ENCODE results near the gene TEX22. TPM values are rescaled to one million over a fixed set of nuclear protein-coding genes. Genes with fewer than 3 reads are reported as not detected.

Gene TEX22
- total RNA-seq, 1 donor from 2014 or later = 4.8 TPM

DNA sequence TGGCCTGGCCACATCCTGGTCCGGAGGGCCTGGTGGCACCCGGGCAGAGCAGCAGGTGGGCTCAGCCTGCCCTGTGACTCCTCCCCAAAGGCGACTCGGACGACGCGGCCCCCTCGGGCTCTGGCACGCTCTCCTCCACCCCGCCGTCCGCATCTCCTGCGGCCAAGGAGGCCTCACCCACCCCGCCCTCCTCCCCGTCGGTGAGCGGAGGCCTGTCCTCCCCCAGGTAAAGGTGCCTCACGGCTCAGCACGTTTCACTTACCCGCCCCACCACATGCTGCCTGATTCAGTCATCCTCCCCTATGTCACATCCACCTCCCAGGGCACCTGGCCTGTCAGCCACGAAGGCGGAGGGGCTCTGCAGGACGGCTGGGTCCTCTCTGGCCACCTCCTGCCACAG lies 6.8 kb upstream of the TEX22 start:
- TF ChIP-seq, protein P1, sequence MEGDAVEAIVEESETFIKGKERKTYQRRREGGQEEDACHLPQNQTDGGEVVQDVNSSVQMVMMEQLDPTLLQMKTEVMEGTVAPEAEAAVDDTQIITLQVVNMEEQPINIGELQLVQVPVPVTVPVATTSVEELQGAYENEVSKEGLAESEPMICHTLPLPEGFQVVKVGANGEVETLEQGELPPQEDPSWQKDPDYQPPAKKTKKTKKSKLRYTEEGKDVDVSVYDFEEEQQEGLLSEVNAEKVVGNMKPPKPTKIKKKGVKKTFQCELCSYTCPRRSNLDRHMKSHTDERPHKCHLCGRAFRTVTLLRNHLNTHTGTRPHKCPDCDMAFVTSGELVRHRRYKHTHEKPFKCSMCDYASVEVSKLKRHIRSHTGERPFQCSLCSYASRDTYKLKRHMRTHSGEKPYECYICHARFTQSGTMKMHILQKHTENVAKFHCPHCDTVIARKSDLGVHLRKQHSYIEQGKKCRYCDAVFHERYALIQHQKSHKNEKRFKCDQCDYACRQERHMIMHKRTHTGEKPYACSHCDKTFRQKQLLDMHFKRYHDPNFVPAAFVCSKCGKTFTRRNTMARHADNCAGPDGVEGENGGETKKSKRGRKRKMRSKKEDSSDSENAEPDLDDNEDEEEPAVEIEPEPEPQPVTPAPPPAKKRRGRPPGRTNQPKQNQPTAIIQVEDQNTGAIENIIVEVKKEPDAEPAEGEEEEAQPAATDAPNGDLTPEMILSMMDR (IDR thresholded peaks at IDR 0.05; ENCODE audit: unreplicated experiment) = no peak
- Mint-ChIP-seq H3K27me3 (ENCODE audit: low read depth) (no peaks in the 10 kb centered on the region), H3K9me3 (no peaks in the 10 kb centered on the region), H3K4me1 (no peaks in the 10 kb centered on the region), H3K27ac (no peak overlapping the region), H3K4me3 (no peak overlapping the region), H3K36me3 (peaks cover 4% of the 10 kb centered on the region)
- DNase-seq (ENCODE audit: low spot score in 2 of 2, unreplicated experiment in 2 of 2) = no peak

DNA sequence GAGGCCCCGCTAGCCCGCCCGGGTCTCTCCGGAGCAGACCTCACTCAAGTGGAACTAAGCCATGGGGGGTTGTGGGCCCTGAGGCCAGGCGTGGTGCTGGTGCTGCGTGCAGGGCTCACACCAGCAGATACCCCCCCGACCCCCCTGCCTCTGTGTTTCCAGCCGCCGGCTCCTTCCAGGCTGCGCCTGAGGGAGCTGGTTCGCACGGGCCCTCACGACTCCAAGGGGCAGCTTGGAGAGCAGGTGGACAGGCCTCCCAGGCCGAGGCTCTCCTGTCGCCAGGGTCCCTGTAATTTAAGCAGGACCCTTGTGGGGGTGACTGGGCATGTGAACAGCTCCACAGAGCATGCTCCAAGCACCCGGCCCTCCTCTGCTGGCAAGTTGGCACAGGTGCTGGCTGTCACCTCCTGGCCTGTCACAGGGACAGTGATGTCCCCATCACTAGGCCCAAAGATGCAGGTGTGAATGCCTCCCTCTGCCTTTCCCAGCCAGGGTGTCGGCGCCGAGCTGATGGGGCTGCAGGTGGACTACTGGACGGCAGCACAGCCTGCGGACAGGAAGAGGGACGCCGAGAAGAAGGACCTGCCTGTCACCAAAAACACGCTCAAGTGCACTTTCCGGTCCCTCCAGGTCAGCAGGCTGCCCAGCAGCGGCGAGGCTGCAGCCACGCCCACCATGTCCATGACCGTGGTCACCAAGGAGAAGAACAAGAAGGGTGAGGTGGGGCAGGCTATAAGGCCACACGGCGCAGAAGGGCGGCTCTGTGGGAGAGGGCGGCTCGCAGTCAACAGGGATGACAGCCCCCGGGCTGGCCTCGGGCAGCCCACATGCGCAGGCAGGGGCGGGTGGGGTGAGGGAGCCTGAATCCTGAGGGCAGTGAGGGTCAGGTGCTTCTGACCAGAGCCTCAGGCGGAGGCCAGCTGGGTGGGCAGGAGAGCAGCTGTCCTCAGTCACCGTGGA lies 5.9 kb upstream of the TEX22 start:
- Mint-ChIP-seq H3K9me3 (no peaks in the 10 kb centered on the region), H3K36me3 (peaks cover 4% of the 10 kb centered on the region), H3K27me3 (ENCODE audit: low read depth) (no peaks in the 10 kb centered on the region), H3K27ac (no peak overlapping the region), H3K4me3 (no peak overlapping the region), H3K4me1 (no peaks in the 10 kb centered on the region)
- TF ChIP-seq, protein P1 (IDR thresholded peaks at IDR 0.05; ENCODE audit: unreplicated experiment) = no peak
- no peak for DNase-seq (ENCODE audit: low spot score in 2 of 2, unreplicated experiment in 2 of 2)

DNA sequence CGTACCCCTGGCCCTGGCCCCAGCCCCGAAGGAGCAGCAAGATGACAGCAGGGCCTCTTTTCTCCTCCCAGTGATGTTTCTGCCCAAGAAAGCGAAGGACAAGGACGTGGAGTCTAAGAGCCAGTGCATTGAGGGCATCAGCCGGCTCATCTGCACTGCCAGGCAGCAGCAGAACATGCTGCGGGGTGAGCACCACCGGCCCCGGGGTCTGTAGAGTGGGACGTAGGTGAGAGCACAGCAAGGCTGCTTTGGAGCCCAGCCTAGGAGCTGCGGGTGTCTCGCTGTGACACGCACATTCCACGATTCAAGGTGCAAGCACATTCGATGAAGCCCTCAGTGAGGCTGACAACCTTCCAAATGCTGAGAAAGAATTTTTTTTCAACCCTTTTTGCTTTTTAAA lies 5.2 kb upstream of the TEX22 start:
- no peaks in the 10 kb centered on the region for H3K27me3 Mint-ChIP-seq (ENCODE audit: low read depth)
- no peak overlapping the region for H3K4me3 Mint-ChIP-seq
- TF ChIP-seq, protein P1 (IDR thresholded peaks at IDR 0.05; ENCODE audit: unreplicated experiment) = no peak
- no peak for DNase-seq (ENCODE audit: low spot score in 2 of 2, unreplicated experiment in 2 of 2)
- peaks cover 3% of the 10 kb centered on the region for H3K4me1 Mint-ChIP-seq
- H3K36me3 Mint-ChIP-seq = peaks cover 4% of the 10 kb centered on the region
- no peak overlapping the region for H3K27ac Mint-ChIP-seq
- H3K9me3 Mint-ChIP-seq = no peaks in the 10 kb centered on the region

DNA sequence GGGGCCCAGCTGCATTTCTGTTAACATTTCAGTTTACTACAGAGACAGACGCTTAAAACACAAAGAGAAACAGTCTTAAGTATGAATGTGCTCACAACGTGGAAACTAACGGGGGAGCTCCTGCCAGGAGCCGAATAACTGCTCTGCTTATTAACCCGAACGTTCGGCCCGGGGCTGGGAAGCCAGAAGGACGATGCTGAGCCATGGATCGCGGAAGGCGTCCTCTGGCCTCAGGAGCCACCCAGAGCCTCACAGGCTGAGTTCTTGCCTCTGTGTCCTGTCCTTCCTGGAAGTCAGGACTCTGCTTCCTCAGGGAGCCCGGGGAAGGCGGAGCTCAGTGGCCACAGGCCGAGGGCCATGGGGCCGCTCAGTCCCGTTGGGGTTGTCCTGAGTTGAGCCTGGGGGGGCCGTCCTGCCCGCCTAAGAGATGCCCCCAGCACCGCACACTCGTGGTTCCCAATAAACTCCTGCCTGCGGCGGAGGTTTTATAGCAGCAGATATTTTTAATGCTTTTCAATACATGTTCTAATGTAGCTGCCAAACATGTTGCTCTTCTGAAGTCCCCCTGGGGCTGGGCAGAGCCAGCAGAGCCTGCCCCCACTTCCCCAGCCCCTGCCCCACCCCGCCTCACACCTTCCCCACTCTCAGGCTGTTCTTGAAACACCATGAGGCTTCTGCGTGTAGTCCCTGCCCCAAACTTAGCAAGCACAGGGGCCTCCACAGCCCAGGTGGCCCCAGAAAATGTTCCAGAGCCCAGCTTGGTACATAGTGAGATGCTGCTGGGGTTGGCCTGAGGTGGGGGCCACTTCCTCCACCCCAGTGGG lies 3.4 kb upstream of the TEX22 start:
- H3K36me3 Mint-ChIP-seq = peaks cover 10% of the 10 kb centered on the region
- no peak overlapping the region for H3K27ac Mint-ChIP-seq
- TF ChIP-seq, protein P1 (IDR thresholded peaks at IDR 0.05; ENCODE audit: unreplicated experiment) = no peak
- H3K4me3 Mint-ChIP-seq = no peak overlapping the region
- no peak for DNase-seq (ENCODE audit: low spot score in 2 of 2, unreplicated experiment in 2 of 2)
- peaks cover 6% of the 10 kb centered on the region for H3K4me1 Mint-ChIP-seq
- no peaks in the 10 kb centered on the region for H3K27me3 Mint-ChIP-seq (ENCODE audit: low read depth)
- no peaks in the 10 kb centered on the region for H3K9me3 Mint-ChIP-seq

DNA sequence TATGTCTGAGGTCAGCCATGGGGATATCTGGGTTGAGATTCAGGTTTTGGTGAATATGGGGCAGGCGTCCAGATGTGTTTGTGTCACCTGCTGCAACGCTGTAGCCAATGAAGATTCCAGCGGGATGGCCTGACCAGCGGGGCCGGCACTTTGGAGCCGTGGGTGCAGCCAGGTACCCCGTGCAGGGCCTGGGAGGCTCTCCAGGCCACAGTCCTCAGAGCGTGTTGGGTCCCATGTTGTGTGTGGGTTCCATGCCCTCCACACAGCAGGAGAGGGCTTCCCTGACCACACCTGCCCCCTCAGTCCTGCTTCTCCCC lies 2.8 kb upstream of the TEX22 start:
- no peak overlapping the region for H3K4me3 Mint-ChIP-seq
- H3K27ac Mint-ChIP-seq = no peak overlapping the region
- H3K27me3 Mint-ChIP-seq (ENCODE audit: low read depth) = no peaks in the 10 kb centered on the region
- TF ChIP-seq, protein P1 (IDR thresholded peaks at IDR 0.05; ENCODE audit: unreplicated experiment) = no peak
- H3K36me3 Mint-ChIP-seq = peaks cover 16% of the 10 kb centered on the region
- DNase-seq (ENCODE audit: low spot score in 2 of 2, unreplicated experiment in 2 of 2) = no peak
- peaks cover 5% of the 10 kb centered on the region for H3K9me3 Mint-ChIP-seq
- peaks cover 6% of the 10 kb centered on the region for H3K4me1 Mint-ChIP-seq
